HPDE6-E6E7 (cell line): ENCODE measurements around the gene RAB3GAP2.
A peak's percentile ranks its signal among the peaks of the same experiment; 100 is the strongest.
"Not testable (repeated sequence)": the region's sequence is repeated elsewhere in the genome, so short reads cannot be mapped to it uniquely, and the experiment has no call there.

Source experiments
- DNase-seq: peaks from one replicate; pipeline ENCODE4 v3.0.0; 2011; ENCODE audit warnings: missing footprints; ENCODE audit errors: extremely low spot score

RAB3GAP2 gene

GRCh38 chr1:220239966-220240365, 32.3 kb downstream of the RAB3GAP2 start:
- DNase-seq: no peak

DNA sequence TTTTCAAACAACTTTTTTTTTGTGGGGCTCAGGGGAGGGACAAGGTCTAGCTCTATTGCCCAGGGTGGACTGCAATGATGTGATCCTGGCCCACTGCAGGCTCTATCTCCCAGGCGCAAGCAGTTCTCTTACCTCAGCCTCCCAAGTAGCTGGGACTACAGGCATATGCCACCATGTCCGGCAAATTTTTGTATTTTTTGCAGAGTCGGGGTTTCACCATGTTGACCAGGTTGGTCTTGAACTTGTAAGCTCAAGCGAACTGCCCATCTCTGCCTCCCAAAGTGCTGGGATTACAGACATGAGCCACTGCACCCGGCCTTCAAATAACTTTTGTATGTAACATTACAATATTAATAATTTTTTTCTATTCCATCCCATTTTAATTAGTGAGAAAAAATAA, 33.0 kb downstream of the RAB3GAP2 start:
- no peak for DNase-seq

DNA sequence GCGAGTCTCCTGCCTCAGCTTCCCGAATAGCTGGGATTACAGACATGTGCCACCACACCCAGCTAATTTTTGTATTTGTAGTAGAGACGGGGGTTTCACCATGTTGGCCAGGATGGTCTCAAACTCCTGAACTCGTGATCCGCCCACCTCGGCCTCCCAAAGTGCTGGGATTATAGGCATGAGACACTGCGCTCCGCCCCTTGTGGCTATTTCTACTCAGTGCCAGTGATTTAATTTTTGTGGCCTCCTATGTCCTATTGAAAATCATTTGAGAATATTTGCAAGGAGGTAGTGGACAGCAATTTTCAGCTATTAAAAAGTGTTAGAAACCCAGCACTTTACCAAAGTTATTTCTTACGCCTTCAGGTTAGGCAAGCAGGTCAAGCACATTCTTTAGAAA, 36.0 kb downstream of the RAB3GAP2 start:
- not testable (repeated sequence) for DNase-seq

DNA sequence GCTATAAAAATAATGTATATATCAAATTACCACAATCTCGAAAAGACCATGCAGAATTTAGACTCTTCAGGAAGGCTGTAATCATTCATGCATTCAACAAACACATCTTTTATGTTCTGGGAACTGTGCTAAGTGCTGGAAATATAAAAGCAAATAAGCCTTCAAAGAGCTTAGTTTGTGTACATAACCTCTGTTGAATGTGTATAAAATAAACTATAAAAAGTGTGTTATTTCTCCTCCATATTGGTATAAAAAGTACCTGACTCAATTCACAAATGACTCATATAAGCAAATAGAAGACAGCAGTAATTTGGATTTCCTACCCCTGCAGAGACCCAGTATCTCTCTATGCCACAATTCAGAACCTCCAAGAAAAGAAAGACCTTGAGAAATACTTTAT, 36.8 kb downstream of the RAB3GAP2 start:
- DNase-seq: no peak

DNA sequence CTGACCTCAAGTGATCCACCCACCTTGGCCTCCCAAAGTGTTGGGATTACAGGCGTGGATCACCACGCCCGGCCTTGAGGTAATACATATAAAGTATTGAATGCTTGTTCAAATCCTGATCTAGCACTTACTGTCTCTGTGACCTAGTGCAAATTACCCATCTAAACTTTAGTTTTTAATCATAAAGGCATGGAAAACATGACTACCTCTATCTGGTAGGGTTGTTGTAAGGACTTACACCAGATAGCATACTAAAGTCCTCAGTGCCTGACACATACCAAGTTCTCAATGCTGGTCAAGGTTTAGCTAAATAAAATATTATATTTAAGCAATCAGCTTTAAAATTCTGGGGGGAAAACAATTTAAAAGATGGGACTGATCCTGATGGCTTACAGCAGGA, 38.3 kb downstream of the RAB3GAP2 start:
- no peak for DNase-seq

DNA sequence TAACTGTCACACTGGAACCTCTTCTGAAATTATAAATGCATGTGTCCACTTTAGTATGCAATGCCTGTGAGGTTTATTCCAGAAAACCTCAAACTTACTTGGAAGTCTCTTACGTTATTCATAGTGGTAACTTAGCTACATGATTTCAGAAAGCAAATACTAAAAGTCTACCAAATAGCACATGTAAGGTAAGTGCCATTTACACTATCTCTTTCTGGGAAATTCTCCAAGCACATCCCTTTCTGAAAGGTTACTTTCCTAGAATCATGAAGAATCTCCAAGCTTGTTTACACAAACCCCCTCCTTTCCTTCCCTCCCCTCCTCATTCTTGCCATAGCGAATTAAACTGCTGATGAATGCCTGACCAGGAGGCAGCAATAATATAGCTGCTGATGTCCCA, 42.5 kb downstream of the RAB3GAP2 start:
- DNase-seq: no peak

DNA sequence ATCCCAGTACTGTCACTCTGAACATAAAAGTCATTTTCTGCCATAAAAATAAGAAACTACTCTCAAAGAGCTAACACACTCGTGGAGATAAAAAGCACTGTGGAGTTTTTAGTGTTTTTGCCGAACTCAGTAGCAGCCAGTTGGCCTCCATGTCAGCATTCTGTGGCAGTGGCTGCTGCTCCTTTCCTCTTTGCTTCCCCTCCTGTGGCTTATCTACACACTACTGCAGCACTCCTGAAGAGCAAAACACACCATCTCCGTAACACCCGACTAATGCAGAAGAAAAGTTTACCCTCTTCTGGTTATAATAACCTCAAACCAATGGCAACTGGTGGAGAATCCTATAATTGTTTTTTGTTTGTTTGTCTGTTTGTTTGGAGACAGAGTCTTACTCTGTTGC, 44.9 kb downstream of the RAB3GAP2 start:
- no peak for DNase-seq

GRCh38 chr1:220226752-220227151, 45.5 kb downstream of the RAB3GAP2 start:
- no peak for DNase-seq

DNA sequence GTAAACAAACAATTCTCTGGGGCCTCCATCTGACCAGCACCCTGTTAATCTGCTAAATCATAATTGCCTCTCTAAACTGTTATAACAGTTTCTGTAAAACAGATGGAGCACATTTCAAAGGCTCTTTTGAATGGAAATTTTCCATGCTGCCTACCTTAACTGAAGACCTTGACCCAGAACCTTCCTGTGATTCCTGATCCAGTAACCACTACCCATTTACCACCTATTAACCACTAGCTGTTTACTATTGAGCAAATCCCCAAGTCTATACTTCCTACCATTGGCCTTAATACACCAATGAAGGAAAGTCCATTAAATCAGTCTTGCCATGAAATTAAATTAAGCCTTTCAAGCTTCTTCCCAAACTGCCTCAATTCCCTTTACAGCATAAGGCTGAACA, 46.3 kb downstream of the RAB3GAP2 start:
- DNase-seq: no peak

DNA sequence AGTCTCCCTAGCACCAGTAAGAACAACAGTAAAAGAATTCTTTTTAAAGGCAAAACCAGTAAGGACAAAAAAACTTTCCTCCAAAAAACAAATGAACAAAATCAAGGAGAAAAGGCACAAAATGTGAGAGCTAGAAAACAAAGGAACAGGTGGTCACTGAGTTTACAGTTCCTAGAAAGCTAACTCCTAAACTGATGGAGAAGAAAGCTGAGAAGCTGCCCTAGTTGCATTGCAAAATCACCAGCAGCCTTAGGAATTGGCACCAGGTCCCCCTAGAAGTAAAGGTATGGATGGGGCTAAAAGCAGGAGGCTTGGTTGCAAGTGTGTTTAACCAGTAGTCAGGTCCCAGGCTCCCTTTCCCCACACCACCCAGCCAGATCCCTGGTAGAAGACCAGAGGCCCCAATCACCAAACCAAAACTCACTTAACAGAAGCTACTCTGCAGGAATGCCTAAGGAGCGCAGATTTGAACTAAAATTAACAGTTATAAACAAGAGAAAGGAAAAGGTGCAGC, 47.6 kb downstream of the RAB3GAP2 start:
- no peak for DNase-seq

DNA sequence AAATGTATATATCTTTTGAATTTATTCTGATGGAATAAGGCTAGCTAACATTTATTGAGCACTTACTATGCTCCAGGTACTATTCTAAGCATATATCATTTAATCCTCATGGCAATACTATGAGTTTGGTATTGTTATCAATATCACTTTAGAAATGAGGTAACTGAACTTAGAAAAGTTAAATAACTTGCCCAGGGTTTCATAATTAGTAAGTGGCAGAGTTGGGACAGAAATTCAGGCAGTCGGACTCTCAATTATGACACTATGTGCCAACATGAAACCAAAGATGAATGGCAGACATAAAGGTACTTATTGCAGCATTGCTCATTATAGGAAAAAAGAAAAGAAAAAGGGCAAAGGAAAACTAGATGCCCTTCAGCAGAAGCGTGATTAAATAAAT, 48.2 kb downstream of the RAB3GAP2 start:
- DNase-seq: no peak

GRCh38 chr1:220222939-220223338, 49.3 kb downstream of the RAB3GAP2 start:
- no peak for DNase-seq

DNA sequence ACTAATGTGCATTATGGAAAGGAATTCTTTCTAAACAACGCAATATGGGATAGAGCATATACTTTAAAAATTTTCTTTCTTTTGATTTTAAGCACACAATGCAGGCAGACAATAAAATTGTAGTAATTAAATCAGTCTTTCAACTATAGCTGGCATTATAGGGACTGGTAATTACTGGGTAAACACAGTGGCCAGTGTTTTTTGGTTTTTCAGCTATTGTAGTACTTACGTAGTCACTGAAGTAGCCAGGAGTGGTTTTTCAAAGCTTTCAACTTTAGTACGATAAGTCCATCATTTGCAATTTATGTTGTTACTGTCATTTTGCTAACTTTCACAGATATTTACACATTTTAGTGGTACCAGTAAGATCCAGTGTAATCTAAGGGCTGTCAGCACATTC, 50.6 kb downstream of the RAB3GAP2 start:
- DNase-seq: no peak

- no peak for DNase-seq
These were observed 51.0 kb downstream of the RAB3GAP2 start for GRCh38 chr1:220221269-220221668.

DNA sequence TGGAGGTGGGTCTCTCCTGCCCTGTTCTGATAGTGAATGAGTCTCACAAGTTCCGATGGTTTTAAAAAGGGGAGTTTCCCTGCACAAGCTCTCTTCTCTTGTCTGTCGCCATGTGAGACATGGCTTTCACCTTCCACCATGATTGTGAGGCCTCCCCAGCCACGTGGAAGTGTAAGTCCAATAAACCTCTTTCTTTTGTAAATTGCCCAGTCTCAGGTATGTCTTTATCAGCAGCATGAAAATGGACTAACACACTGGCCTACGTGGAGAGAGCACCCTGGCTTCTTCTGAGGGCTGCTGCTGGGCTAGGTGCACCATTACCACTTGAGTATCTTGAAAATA, 51.6 kb downstream of the RAB3GAP2 start:
- DNase-seq: not testable (repeated sequence)

DNA sequence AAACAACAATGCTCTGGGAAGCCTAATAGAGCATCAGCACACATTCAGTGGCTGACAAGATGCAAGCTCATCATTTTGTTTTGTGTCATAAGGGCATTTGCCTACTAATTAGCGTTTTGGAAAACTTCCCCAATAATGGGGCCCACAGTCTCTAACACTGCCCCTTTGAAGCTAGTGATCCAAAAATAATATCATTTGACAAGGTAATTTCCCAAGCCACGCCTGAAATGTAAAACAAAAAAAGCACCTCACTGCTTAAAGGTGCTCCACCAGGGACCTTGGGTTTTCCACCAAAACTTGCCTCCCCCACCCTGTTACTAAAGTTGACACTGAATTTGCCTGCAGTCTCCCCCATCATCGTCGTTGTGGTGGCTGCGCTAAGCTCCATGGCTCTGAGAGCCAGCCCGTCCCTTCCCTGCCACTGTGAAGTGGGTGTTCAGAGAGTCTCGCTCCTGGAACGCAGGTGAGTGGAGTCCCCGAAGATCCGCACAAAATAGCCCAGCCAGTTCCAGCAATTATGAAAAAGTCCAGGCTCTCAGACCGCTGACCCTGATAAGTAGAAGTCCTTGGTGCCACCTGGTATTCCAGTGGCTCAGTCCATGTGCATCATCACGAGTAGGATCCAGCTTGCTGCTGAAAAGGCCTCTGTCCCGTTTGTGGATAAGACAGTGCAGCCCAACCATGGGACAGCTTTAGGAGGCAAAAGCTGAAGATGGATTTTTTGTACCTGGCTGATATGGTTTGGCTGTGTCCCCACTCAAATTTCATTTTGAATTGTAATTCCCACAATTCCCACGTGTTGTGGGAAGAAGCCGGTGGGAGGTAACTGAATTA, 52.2 kb downstream of the RAB3GAP2 start:
- no peak for DNase-seq

DNA sequence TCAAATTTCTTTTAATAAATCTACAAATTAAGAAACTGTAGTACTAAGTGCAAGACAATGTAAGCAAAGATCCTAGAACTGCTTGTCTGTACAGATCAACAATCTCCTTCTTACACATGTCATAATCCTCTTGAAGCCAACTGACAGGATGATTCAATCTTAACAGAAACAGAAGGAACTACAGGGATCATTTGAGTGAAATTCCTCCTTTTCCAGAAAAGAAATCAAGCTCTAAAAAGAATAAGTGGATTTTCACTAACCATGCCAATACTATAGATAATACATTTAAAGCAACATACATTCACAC, 53.2 kb downstream of the RAB3GAP2 start:
- no peak for DNase-seq

GRCh38 chr1:220218397-220219135, 53.7 kb downstream of the RAB3GAP2 start:
- DNase-seq: peak; percentile 35

- no peak for DNase-seq
These were observed 54.8 kb downstream of the RAB3GAP2 start for GRCh38 chr1:220217383-220217988.

DNA sequence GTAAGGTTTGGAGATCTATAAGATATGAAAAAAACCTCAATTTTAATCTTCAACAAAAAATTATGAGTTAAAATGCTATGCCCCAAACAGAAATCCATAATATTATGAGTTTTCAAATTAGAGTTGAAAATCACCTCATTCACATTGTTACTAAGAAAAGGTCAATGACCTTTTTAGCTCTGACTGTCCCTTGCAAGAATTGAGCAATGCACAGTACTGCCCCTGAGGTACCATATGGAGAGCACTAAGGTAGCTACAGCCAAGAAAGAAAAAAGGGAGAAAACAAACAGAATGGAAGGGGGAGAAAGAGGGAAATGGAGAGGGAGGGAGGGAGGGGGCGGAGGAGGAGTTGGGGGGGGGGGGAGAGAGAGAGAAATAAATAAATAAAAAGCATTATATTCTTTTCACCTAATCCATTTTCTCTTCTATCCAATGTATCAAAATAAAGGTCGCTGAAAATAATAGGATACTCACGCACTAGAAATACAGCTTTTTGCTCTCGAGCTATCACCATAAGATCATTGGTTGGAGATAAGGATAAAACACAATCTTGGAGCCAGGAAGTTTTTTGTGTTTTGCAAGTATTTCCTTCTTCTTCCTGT, 58.8 kb downstream of the RAB3GAP2 start:
- no peak for DNase-seq

GRCh38 chr1:220207411-220207810, 64.8 kb downstream of the RAB3GAP2 start:
- DNase-seq: no peak

DNA sequence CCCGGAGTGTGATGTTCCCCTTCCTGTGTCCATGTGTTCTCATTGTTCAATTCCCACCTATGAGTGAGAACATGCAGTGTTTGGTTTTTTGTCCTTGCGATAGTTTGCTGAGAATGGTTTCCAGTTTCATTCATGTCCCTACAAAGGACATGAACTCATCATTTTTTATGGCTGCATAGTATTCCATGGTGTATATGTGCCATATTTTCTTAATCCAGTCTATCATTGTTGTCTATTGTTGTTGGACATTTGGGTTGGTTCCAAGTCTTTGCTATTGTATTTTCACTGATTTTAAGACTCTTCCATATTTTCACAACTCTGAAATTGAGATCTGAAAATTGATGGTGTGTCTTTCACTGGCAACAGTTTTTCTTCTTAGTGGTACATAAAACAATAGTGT, 67.5 kb downstream of the RAB3GAP2 start:
- not testable (repeated sequence) for DNase-seq
